ENCODE data around the gene LTF.
"Not testable (repeated sequence)": the region's sequence is repeated elsewhere in the genome, so short reads cannot be mapped to it uniquely, and the experiment has no call there.

LTF gene

GRCh38 chr3:46464326-46465195 lies at the start of gene LTF:
Gene LTF, minus strand, starts transcription at chr3:46464905. Its CDS starts 38 bp downstream, at chr3:46464867.
- DNase-seq, result no peak

- DNase-seq, result no peak
These were observed 47.6 kb upstream of the LTF start for GRCh38 chr3:46512191-46512749.

GRCh38 chr3:46509661-46510187 lies 45.0 kb upstream of the LTF start:
- DNase-seq, result no peak

- peak; percentile 15 for DNase-seq
These were observed 44.3 kb upstream of the LTF start for GRCh38 chr3:46508850-46509591.

- DNase-seq, result no peak
These were observed 41.8 kb upstream of the LTF start for GRCh38 chr3:46506526-46506925.

GRCh38 chr3:46505953-46506352 lies 41.2 kb upstream of the LTF start:
- DNase-seq, result no peak

- no peak for DNase-seq
These were observed 40.1 kb upstream of the LTF start for GRCh38 chr3:46504789-46505188.

GRCh38 chr3:46503200-46503874 lies 38.6 kb upstream of the LTF start:
- no peak for DNase-seq

- peak; percentile 61 for DNase-seq
These were observed 37.0 kb upstream of the LTF start for GRCh38 chr3:46501702-46502101.

- peak; percentile 77 for DNase-seq
These were observed 36.2 kb upstream of the LTF start for GRCh38 chr3:46500656-46501635.

GRCh38 chr3:46498916-46499519 lies 34.3 kb upstream of the LTF start:
- no peak for DNase-seq

- DNase-seq, result no peak
These were observed 33.0 kb upstream of the LTF start, which contains the start of gene RTP3 for GRCh38 chr3:46497556-46498265. Gene RTP3, plus strand, starts transcription at chr3:46497976. Its CDS starts 87 bp downstream, at chr3:46498063.

- DNase-seq, result peak; percentile 21
These were observed 32.2 kb upstream of the LTF start for GRCh38 chr3:46496746-46497555.

GRCh38 chr3:46495901-46496456 lies 31.3 kb upstream of the LTF start:
- peak; percentile 76 for DNase-seq

- DNase-seq, result not testable (repeated sequence)
These were observed 29.8 kb upstream of the LTF start for GRCh38 chr3:46494491-46494890.

- DNase-seq, result no peak
These were observed 28.3 kb upstream of the LTF start for GRCh38 chr3:46492890-46493547.

- peak; percentile 10 for DNase-seq
These were observed 26.7 kb upstream of the LTF start for GRCh38 chr3:46491089-46492070.
